T-cell (primary cell): ENCODE data around the gene NUF2. TPM values are rescaled to one million over a fixed set of nuclear protein-coding genes. Genes with fewer than 3 reads are reported as not detected.

Source experiments
- ATAC-seq, 4 experiments: fragments of 200-7000 bp in 3 of 4; fragments of 150-1000 bp in 1 of 4; cut with Tn5 transposase; replicated peaks in 1 of 4; 1 replicate in 3 of 4; 2 replicates in 1 of 4; pipeline ENCODE4 v1.10.0; 2021; ENCODE audit warnings: moderate library complexity in 3 of 4, mild to moderate bottlenecking in 2 of 4, moderate number of reproducible peaks in 1 of 4
- CTCF ChIA-PET, 2 donors: fragments of 300-600 bp; sonication (Branson Sonifier 250); formaldehyde crosslinking; loops; one replicate each; lab custom pipeline; 2022; ENCODE audit warnings: antibody characterized with exemption in 2 of 2; lab: Charles Lee
- POLR2A ChIA-PET, 2 donors: fragments of 300-600 bp; sonication (Branson Sonifier 250); formaldehyde crosslinking; loops; one replicate each; lab custom pipeline; 2022; ENCODE audit warnings: antibody characterized with exemption in 2 of 2; lab: Charles Lee
- DNase-seq, 35 experiments: peaks; one replicate each; pipeline versions ENCODE4 v3.0.0 to v3.0.0-alpha.2; 2013 to 2023
- H3K27ac ChIP-seq: one replicate; pipeline ENCODE4 v1.5.1; 2013; ENCODE audit warnings: low read length
- H3K27me3 ChIP-seq, 2 experiments: replicated peaks in 1 of 2; 1 replicate in 1 of 2; 2 replicates in 1 of 2; pipeline versions ENCODE4 v1.6.1 to v1.7.0; 2013; ENCODE audit warnings: low read length in 1 of 2, mixed read lengths in 1 of 2; ENCODE audit not compliant: control insufficient read depth in 2 of 2, insufficient read depth in 2 of 2; ENCODE audit errors: extremely low read depth in 1 of 2
- H3K36me3 ChIP-seq, 2 donors: 1 replicate in 1 of 2; 2 replicates in 1 of 2; pipeline versions ENCODE4 v1.6.1 to v1.7.0; 2013; ENCODE audit warnings: low read length in 1 of 2; ENCODE audit not compliant: control insufficient read depth in 2 of 2, insufficient read depth in 1 of 2; ENCODE audit errors: extremely low read depth in 1 of 2
- H3K4me1 ChIP-seq, 2 experiments: 1 replicate in 1 of 2; 2 replicates in 1 of 2; pipeline versions ENCODE4 v1.6.1 to v1.7.0; 2013; ENCODE audit warnings: low read length in 2 of 2, mixed read lengths in 1 of 2; ENCODE audit not compliant: insufficient read depth in 2 of 2, control insufficient read depth in 1 of 2; ENCODE audit errors: extremely low read depth in 1 of 2
- H3K4me3 ChIP-seq, 2 donors: 1 replicate in 1 of 2; 2 replicates in 1 of 2; pipeline versions ENCODE4 v1.5.1 to v1.7.0; 2013; ENCODE audit warnings: mild to moderate bottlenecking in 2 of 2, low read length in 1 of 2, moderate library complexity in 1 of 2; ENCODE audit not compliant: control insufficient read depth in 1 of 2; ENCODE audit errors: extremely low read depth in 1 of 2
- H3K9me3 ChIP-seq: 2 replicates; pipeline ENCODE4 v1.7.0; 2013
- H3K27ac Mint-ChIP-seq, 2 donors: one replicate each; pipeline ENCODE4 v1.8.0; 2020 to 2021; ENCODE audit warnings: mild to moderate bottlenecking in 2 of 2, mixed read lengths in 2 of 2
- H3K27me3 Mint-ChIP-seq, 2 donors: one replicate each; pipeline ENCODE4 v1.8.0; 2021 to 2022; ENCODE audit warnings: mixed read lengths in 2 of 2
- H3K36me3 Mint-ChIP-seq: one replicate; pipeline ENCODE4 v1.8.0; 2021; ENCODE audit warnings: mixed read lengths
- H3K4me1 Mint-ChIP-seq, 3 donors: one replicate each; pipeline ENCODE4 v1.8.0; 2020 to 2022; ENCODE audit warnings: mixed read lengths in 3 of 3, mild to moderate bottlenecking in 1 of 3
- H3K4me3 Mint-ChIP-seq, 3 donors: one replicate each; pipeline ENCODE4 v1.8.0; 2020 to 2022; ENCODE audit warnings: mild to moderate bottlenecking in 3 of 3, mixed read lengths in 3 of 3, moderate library complexity in 3 of 3
- H3K9me3 Mint-ChIP-seq, 3 donors: one replicate each; pipeline ENCODE4 v1.8.0; 2020 to 2022; ENCODE audit warnings: mixed read lengths in 3 of 3
- WGBS: methylation state at CpG from one replicate; pipeline ENCODE4 v1.1.5; 2013; ENCODE audit warnings: missing lambda C conversion rate; ENCODE audit not compliant: insufficient coverage; 5-methylcytosine and 5-hydroxymethylcytosine counted together
- total RNA-seq, 35 experiments: library from RNA in 6 of 35; stranded (reverse) in 6 of 35; fragments of 120-200 nt in 1 of 35; gene quantifications; one replicate each; pipeline versions ENCODE4 v1.2.1 to v1.2.4 and lab custom pipeline; 2013 to 2026

Gene NUF2
- total RNA-seq, 5 donors from 2014 or later (not counting 1 experiment from before 2014, with no cell fraction given): 1.3 to 3.4 (median 2.3) TPM

DNA sequence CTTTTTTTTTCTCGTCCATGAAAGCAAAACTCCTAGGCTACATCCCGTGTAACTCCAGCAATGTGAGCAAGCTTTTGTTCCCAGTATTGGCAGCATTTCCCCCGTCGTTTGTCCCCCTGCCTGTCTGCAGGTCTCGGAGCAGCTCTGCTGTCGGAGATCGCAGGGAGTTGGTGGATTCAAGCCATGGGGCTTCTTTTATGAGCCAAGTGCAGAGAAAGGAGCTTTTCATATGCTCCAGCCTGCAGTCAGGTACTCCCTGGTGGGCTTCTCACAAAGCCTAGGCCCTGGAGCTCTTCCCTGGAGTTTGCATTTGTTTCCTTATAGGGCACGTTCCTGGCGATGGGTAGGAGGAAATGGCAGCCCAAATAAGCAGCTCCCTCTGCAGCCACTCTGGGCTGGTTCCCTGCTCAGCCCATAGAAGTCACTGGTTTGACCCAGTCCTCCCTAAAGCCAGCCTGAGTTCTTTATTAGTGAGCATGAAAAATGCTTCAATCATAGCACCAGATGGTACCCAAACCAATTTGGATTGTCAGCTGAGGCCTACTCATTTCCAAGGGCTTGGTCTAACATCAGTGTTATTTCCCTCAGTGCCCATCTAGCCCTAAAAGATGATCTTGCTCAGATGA lies 78.3 kb downstream of the NUF2 start:
- Histone ChIP-seq H3K9me3 (no peaks in the 10 kb centered on the region), H3K27ac (no peak overlapping the region), H3K4me3 (no peak overlapping the region), H3K27me3 (peaks cover 0 to 11% of the 10 kb centered on the region in 2 experiments), H3K36me3 (no peaks in the 10 kb centered on the region), H3K4me1 (no peaks in the 10 kb centered on the region)
- WGBS: 70% methylated on average over 9 of the region's 9 CpGs
- ChIA-PET CTCF (no interaction called here), POLR2A (no interaction called here)
- Mint-ChIP-seq H3K36me3 (no peaks in the 10 kb centered on the region), H3K27me3 (peaks cover 18 to 23% of the 10 kb centered on the region in 2 donors), H3K4me3 (no peak overlapping the region), H3K4me1 (no peaks in the 10 kb centered on the region), H3K9me3 (no peaks in the 10 kb centered on the region), H3K27ac (no peak overlapping the region)
- ATAC-seq (no peak), DNase-seq (no peak)

DNA sequence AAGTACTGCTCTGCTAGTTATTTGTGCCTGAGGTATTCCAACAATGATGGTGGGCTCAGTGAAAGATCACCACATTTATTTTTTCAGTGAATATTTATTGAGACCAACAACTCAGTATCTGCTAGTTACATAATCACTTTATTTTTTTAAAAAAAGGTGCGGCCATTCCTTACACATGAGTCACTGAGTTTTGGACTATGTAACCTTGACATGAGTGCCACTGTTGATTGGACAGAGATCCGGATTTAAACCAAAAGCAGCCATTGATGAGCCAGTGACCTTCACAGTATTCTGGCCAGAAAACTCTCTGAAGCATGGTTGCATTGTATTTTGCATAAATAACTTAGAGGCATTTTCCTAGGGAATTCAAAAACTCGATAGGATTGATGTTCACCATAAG lies 79.5 kb downstream of the NUF2 start:
- 40% methylated on average over 1 of the region's 3 CpGs for WGBS
- Histone ChIP-seq H3K27me3 (peaks cover 0 to 10% of the 10 kb centered on the region in 2 experiments), H3K4me1 (no peaks in the 10 kb centered on the region), H3K36me3 (no peaks in the 10 kb centered on the region), H3K4me3 (no peak overlapping the region), H3K27ac (no peak overlapping the region), H3K9me3 (no peaks in the 10 kb centered on the region)
- H3K36me3 Mint-ChIP-seq: no peaks in the 10 kb centered on the region
- no peak for ATAC-seq
- ChIA-PET CTCF (no interaction called here), POLR2A (no interaction called here)
- no peak overlapping the region for H3K4me3 Mint-ChIP-seq
- H3K4me1 Mint-ChIP-seq: no peaks in the 10 kb centered on the region
- no peak for DNase-seq
- no peak overlapping the region for H3K27ac Mint-ChIP-seq
- no peaks in the 10 kb centered on the region for H3K9me3 Mint-ChIP-seq
- peaks cover 16 to 22% of the 10 kb centered on the region in 2 donors for H3K27me3 Mint-ChIP-seq

Other genes starting within 250 kb of the NUF2 start
- gene RGS5, start 119.0 kb upstream of the NUF2 start, total RNA-seq: 1 to 10 TPM; 1.9 to 4.5 (median 3.4) TPM